Cortex of kidney (tissue), 1 donor: Measurements from ENCODE around the gene FAM50B.

Source experiments
- DNase-seq: peaks from one replicate; lab custom pipeline; 2025; lab: John Stamatoyannopoulos, UW

Gene FAM50B

GRCh38 chr6:3871939-3872338 is 22.8 kb downstream of the FAM50B start:
- DNase-seq: no peak

GRCh38 chr6:3872370-3872854 is 23.2 kb downstream of the FAM50B start:
- no peak for DNase-seq

GRCh38 chr6:3873051-3873450 is 23.9 kb downstream of the FAM50B start:
- DNase-seq: no peak

GRCh38 chr6:3874069-3874468 is 24.9 kb downstream of the FAM50B start:
- no peak for DNase-seq

GRCh38 chr6:3875486-3875885 is 26.3 kb downstream of the FAM50B start:
- no peak for DNase-seq

- no peak for DNase-seq
These were observed 26.9 kb downstream of the FAM50B start for GRCh38 chr6:3876101-3876500.

GRCh38 chr6:3876866-3877265 is 27.7 kb downstream of the FAM50B start:
- no peak for DNase-seq

GRCh38 chr6:3878048-3878666 is 29.0 kb downstream of the FAM50B start:
- DNase-seq: no peak

- no peak for DNase-seq
These were observed 30.2 kb downstream of the FAM50B start for GRCh38 chr6:3879194-3879952.

GRCh38 chr6:3881711-3882421 is 32.7 kb downstream of the FAM50B start:
- DNase-seq: no peak

- no peak for DNase-seq
These were observed 33.3 kb downstream of the FAM50B start for GRCh38 chr6:3882431-3882830.

GRCh38 chr6:3882866-3883265 is 33.7 kb downstream of the FAM50B start:
- no peak for DNase-seq

- DNase-seq: no peak
These were observed 35.0 kb downstream of the FAM50B start for GRCh38 chr6:3884007-3884745.

- no peak for DNase-seq
These were observed 36.3 kb downstream of the FAM50B start for GRCh38 chr6:3885262-3886036.

GRCh38 chr6:3887150-3887700 is 38.1 kb downstream of the FAM50B start:
- DNase-seq: no peak

- DNase-seq: no peak
These were observed 39.2 kb downstream of the FAM50B start for GRCh38 chr6:3888153-3888957.

- no peak for DNase-seq
These were observed 40.9 kb downstream of the FAM50B start for GRCh38 chr6:3890047-3890446.

- DNase-seq: no peak
These were observed 42.7 kb downstream of the FAM50B start for GRCh38 chr6:3891883-3892282.

- no peak for DNase-seq
These were observed 43.4 kb downstream of the FAM50B start for GRCh38 chr6:3892603-3893002.

GRCh38 chr6:3893487-3893886 is 44.3 kb downstream of the FAM50B start:
- no peak for DNase-seq
